HG03135 (cell line): ENCODE data around the gene ATG9B.

Source experiments
- ATAC-seq: cut with Tn5 transposase; IDR thresholded peaks from one replicate; pipeline ENCODE4 v1.9.1; 2021; ENCODE audit warnings: mild to moderate bottlenecking, moderate library complexity; ENCODE audit not compliant: unreplicated experiment

The ATG9B gene

GRCh38 chr7:151006590-151007300 lies 17.5 kb downstream of the ATG9B start:
- no peak for ATAC-seq

- ATAC-seq = no peak
Observed at GRCh38 chr7:151005566-151005965, 18.7 kb downstream of the ATG9B start.

GRCh38 chr7:151003572-151003971 lies 20.7 kb downstream of the ATG9B start:
- ATAC-seq = no peak

- ATAC-seq = no peak
Observed at GRCh38 chr7:151001546-151001945, 22.7 kb downstream of the ATG9B start.

- ATAC-seq = no peak
Observed at GRCh38 chr7:151000897-151001495, 23.3 kb downstream of the ATG9B start.

GRCh38 chr7:150999497-151000230 lies 24.6 kb downstream of the ATG9B start:
- ATAC-seq = no peak

GRCh38 chr7:150999001-150999400 lies 25.3 kb downstream of the ATG9B start:
- ATAC-seq = no peak

GRCh38 chr7:150998341-150998740 lies 26.0 kb downstream of the ATG9B start:
- ATAC-seq = no peak

- no peak for ATAC-seq
Observed at GRCh38 chr7:150997817-150998216, 26.5 kb downstream of the ATG9B start.

GRCh38 chr7:150997075-150997511 lies 27.2 kb downstream of the ATG9B start:
- ATAC-seq = no peak

- ATAC-seq = no peak
Observed at GRCh38 chr7:150996376-150997074, 27.8 kb downstream of the ATG9B start.

GRCh38 chr7:150994838-150995510 lies 29.3 kb downstream of the ATG9B start:
- no peak for ATAC-seq

- no peak for ATAC-seq
Observed at GRCh38 chr7:150994141-150994837, 30.0 kb downstream of the ATG9B start.

GRCh38 chr7:150993511-150993910 lies 30.8 kb downstream of the ATG9B start:
- ATAC-seq = no peak

GRCh38 chr7:150992833-150993302 lies 31.4 kb downstream of the ATG9B start:
- ATAC-seq = no peak

GRCh38 chr7:150992051-150992640 lies 32.1 kb downstream of the ATG9B start:
- ATAC-seq = no peak

- ATAC-seq = no peak
Observed at GRCh38 chr7:150990416-150991186, 33.7 kb downstream of the ATG9B start, which contains the start of gene NOS3. Gene NOS3, plus strand, starts transcription at chr7:150991017. Its CDS starts 2,787 bp downstream, at chr7:150993804.

GRCh38 chr7:150989456-150989855 lies 34.8 kb downstream of the ATG9B start:
- no peak for ATAC-seq
